ENCODE data around the gene COL18A1. TPM values are rescaled to one million over a fixed set of nuclear protein-coding genes. Genes with fewer than 3 reads are reported as not detected.

COL18A1 gene
- total and polyA plus RNA-seq, 2 of the 8 experiments (the other 6 are each of a cell fraction or from before 2014, with no cell fraction given), result 145 to 201 TPM

GRCh38 chr21:45355573-45355972, 49.4 kb upstream of the COL18A1 start (continued):
- TF ChIP-seq, protein P1, sequence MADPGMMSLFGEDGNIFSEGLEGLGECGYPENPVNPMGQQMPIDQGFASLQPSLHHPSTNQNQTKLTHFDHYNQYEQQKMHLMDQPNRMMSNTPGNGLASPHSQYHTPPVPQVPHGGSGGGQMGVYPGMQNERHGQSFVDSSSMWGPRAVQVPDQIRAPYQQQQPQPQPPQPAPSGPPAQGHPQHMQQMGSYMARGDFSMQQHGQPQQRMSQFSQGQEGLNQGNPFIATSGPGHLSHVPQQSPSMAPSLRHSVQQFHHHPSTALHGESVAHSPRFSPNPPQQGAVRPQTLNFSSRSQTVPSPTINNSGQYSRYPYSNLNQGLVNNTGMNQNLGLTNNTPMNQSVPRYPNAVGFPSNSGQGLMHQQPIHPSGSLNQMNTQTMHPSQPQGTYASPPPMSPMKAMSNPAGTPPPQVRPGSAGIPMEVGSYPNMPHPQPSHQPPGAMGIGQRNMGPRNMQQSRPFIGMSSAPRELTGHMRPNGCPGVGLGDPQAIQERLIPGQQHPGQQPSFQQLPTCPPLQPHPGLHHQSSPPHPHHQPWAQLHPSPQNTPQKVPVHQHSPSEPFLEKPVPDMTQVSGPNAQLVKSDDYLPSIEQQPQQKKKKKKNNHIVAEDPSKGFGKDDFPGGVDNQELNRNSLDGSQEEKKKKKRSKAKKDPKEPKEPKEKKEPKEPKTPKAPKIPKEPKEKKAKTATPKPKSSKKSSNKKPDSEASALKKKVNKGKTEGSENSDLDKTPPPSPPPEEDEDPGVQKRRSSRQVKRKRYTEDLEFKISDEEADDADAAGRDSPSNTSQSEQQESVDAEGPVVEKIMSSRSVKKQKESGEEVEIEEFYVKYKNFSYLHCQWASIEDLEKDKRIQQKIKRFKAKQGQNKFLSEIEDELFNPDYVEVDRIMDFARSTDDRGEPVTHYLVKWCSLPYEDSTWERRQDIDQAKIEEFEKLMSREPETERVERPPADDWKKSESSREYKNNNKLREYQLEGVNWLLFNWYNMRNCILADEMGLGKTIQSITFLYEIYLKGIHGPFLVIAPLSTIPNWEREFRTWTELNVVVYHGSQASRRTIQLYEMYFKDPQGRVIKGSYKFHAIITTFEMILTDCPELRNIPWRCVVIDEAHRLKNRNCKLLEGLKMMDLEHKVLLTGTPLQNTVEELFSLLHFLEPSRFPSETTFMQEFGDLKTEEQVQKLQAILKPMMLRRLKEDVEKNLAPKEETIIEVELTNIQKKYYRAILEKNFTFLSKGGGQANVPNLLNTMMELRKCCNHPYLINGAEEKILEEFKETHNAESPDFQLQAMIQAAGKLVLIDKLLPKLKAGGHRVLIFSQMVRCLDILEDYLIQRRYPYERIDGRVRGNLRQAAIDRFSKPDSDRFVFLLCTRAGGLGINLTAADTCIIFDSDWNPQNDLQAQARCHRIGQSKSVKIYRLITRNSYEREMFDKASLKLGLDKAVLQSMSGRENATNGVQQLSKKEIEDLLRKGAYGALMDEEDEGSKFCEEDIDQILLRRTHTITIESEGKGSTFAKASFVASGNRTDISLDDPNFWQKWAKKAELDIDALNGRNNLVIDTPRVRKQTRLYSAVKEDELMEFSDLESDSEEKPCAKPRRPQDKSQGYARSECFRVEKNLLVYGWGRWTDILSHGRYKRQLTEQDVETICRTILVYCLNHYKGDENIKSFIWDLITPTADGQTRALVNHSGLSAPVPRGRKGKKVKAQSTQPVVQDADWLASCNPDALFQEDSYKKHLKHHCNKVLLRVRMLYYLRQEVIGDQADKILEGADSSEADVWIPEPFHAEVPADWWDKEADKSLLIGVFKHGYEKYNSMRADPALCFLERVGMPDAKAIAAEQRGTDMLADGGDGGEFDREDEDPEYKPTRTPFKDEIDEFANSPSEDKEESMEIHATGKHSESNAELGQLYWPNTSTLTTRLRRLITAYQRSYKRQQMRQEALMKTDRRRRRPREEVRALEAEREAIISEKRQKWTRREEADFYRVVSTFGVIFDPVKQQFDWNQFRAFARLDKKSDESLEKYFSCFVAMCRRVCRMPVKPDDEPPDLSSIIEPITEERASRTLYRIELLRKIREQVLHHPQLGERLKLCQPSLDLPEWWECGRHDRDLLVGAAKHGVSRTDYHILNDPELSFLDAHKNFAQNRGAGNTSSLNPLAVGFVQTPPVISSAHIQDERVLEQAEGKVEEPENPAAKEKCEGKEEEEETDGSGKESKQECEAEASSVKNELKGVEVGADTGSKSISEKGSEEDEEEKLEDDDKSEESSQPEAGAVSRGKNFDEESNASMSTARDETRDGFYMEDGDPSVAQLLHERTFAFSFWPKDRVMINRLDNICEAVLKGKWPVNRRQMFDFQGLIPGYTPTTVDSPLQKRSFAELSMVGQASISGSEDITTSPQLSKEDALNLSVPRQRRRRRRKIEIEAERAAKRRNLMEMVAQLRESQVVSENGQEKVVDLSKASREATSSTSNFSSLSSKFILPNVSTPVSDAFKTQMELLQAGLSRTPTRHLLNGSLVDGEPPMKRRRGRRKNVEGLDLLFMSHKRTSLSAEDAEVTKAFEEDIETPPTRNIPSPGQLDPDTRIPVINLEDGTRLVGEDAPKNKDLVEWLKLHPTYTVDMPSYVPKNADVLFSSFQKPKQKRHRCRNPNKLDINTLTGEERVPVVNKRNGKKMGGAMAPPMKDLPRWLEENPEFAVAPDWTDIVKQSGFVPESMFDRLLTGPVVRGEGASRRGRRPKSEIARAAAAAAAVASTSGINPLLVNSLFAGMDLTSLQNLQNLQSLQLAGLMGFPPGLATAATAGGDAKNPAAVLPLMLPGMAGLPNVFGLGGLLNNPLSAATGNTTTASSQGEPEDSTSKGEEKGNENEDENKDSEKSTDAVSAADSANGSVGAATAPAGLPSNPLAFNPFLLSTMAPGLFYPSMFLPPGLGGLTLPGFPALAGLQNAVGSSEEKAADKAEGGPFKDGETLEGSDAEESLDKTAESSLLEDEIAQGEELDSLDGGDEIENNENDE (IDR thresholded peaks at IDR 0.05; ENCODE audit: insufficient replicate concordance, low read length), result no peak
- no peak for TF ChIP-seq NRF1 (IDR thresholded peaks at IDR 0.05; ENCODE audit: low read depth, low read length)
- TF ChIP-seq JUN (IDR thresholded peaks at IDR 0.05; ENCODE audit: low read depth, low read length), result no peak
- no peak for TF ChIP-seq SP4 (IDR thresholded peaks at IDR 0.05; ENCODE audit: low read length)
- TF ChIP-seq JUND (IDR thresholded peaks at IDR 0.05; ENCODE audit: low read length), result no peak
- no peak for TF ChIP-seq SRF (IDR thresholded peaks at IDR 0.05; ENCODE audit: low read depth, low read length)
- TF ChIP-seq CEBPB (IDR thresholded peaks at IDR 0.05; ENCODE audit: low read depth, low read length), result no peak
- no peak for TF ChIP-seq KDM1A (IDR thresholded peaks at IDR 0.05; ENCODE audit: borderline replicate concordance, low read length)
- TF ChIP-seq RAD21 (IDR thresholded peaks at IDR 0.05 in 1 of 2, conservative IDR thresholded peaks at IDR 0.05 in 1 of 2; ENCODE audit: low read depth in 2 of 2, low read length in 2 of 2), result no peak
- TF ChIP-seq EP300 (IDR thresholded peaks at IDR 0.05; ENCODE audit: borderline replicate concordance in 1 of 2, low read depth in 2 of 2, low read length in 2 of 2), result no peak
- TF ChIP-seq HDAC2 (IDR thresholded peaks at IDR 0.05; ENCODE audit: borderline replicate concordance in 1 of 2, low read depth in 2 of 2, low read length in 2 of 2), result no peak

Measured in H1 (cell line).